ENCODE data around the gene MCCC2. TPM values are rescaled to one million over a fixed set of nuclear protein-coding genes. Genes with fewer than 3 reads are reported as not detected.

Gene MCCC2
- total and polyA plus RNA-seq, 2 of the 8 experiments (the other 6 are each of a cell fraction or from before 2014, with no cell fraction given): 71.7 to 86.6 TPM

GRCh38 chr5:71663191-71663969 lies 76.2 kb downstream of the MCCC2 start (continued):
- TF ChIP-seq CHD7 (IDR thresholded peaks at IDR 0.05; ENCODE audit: insufficient replicate concordance, low read length): no peak
- no peak for TF ChIP-seq RXRA (IDR thresholded peaks at IDR 0.05; ENCODE audit: insufficient read depth, low read depth, low read length)
- TF ChIP-seq RNF2 (IDR thresholded peaks at IDR 0.05; ENCODE audit: borderline replicate concordance, low read depth, low read length, missing control alignments, poor library complexity, severe bottlenecking): no peak

Data from H1 (cell line).